ENCODE data around the gene BMAL1. TPM values are rescaled to one million over a fixed set of nuclear protein-coding genes. Genes with fewer than 3 reads are reported as not detected.

BMAL1 gene
- total RNA-seq, 1 experiment from 2014 or later: 10.9 TPM

DNA sequence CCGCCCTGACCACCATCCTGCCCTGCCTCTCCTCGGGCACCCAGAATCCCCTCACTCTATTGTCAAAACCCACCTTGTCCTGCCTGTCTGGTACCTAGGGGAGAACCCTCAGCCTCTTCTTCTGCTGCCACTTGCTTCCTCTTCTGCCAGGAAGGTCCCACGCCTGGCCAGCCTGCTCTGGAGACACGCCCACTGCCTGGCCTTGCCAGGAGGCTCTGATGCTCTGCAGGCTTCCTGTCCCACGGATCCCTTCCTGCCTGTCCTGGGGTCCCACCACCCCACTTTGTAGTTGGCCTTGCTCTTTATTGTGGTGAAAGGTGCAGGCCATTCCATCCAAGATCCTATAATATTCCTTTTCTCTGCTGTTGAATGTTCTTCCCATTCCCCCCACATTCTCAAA lies 63.4 kb downstream of the BMAL1 start:
- Histone ChIP-seq H3K9me2 (replicated peaks; ENCODE audit: low read length) (no peaks in the 10 kb centered on the region), H3K4me2 (ENCODE audit: low read length) (no peak overlapping the region), H3F3A (ENCODE audit: low read length, unreplicated experiment) (no peaks in the 10 kb centered on the region), H3K9ac (ENCODE audit: low read length) (no peak overlapping the region), H3K9me3 (ENCODE audit: low read length) (no peaks in the 10 kb centered on the region), H4K20me1 (ENCODE audit: low read length) (no peaks in the 10 kb centered on the region), H3K27me3 (ENCODE audit: low read length) (no peaks in the 10 kb centered on the region), H3K79me2 (ENCODE audit: low read length) (no peaks in the 10 kb centered on the region), H2AFZ (ENCODE audit: low read length) (no peak overlapping the region), H3K4me1 (ENCODE audit: insufficient read depth, low read length) (peaks cover 39% of the 10 kb centered on the region), H3K36me3 (ENCODE audit: low read depth, low read length) (no peaks in the 10 kb centered on the region), H3K27ac (ENCODE audit: low read length) (no peak overlapping the region), H3K4me3 (ENCODE audit: low read length) (no peak overlapping the region)
- DNase-seq (no peak), ATAC-seq (no peak)
- TF ChIP-seq EZH2 (IDR thresholded peaks at IDR 0.05; ENCODE audit: low read length, unreplicated experiment) (no peak), EZH2phosphoT487 (IDR thresholded peaks at IDR 0.05; ENCODE audit: borderline replicate concordance, low read length) (no peak), CTCF (conservative IDR thresholded peaks at IDR 0.05; ENCODE audit: low read depth, low read length) (no peak)
- CTCF ChIA-PET: no interaction called here
- intact Hi-C loops (cut with micrococcal nuclease): no loop called here
- no TSS peak for BruUV-seq (replicated peaks)
- POLR2A ChIA-PET (ENCODE audit: unreplicated experiment): no interaction called here

DNA sequence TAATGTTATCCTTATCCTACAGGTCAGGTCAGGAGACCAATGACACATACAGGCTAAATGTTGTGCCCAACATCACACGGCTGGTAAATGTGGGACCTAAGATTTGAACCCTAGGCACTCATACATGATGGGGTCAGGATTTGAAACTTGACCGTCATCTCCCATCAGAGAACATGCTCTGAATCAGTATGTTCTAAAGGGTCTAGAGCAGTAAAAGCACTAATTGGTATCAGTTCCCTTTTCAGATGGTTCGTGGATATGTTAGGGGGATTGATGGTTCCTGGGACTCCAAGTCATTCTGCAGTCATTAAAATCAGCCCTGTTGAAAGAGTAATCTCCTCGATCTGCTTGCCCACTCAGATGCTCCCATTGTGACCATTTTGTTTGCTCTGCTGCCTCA lies 65.5 kb downstream of the BMAL1 start:
- POLR2A ChIA-PET (ENCODE audit: unreplicated experiment): no interaction called here
- peaks cover 25% of the 10 kb centered on the region for H3K4me1 ChIP-seq (ENCODE audit: insufficient read depth, low read length)
- H3K4me3 ChIP-seq (ENCODE audit: low read length): no peak overlapping the region
- H3K9ac ChIP-seq (ENCODE audit: low read length): no peak overlapping the region
- intact Hi-C loops (cut with micrococcal nuclease): no loop called here
- DNase-seq (no peak), ATAC-seq (no peak)
- TF ChIP-seq EZH2phosphoT487 (IDR thresholded peaks at IDR 0.05; ENCODE audit: borderline replicate concordance, low read length) (no peak), EZH2 (IDR thresholded peaks at IDR 0.05; ENCODE audit: low read length, unreplicated experiment) (no peak), CTCF (conservative IDR thresholded peaks at IDR 0.05; ENCODE audit: low read depth, low read length) (no peak)
- no peaks in the 10 kb centered on the region for H3K27me3 ChIP-seq (ENCODE audit: low read length)
- H3K27ac ChIP-seq (ENCODE audit: low read length): no peak overlapping the region
- no peak overlapping the region for H3K4me2 ChIP-seq (ENCODE audit: low read length)
- H3K79me2 ChIP-seq (ENCODE audit: low read length): no peaks in the 10 kb centered on the region
- H3K9me2 ChIP-seq (replicated peaks; ENCODE audit: low read length): no peaks in the 10 kb centered on the region
- no peaks in the 10 kb centered on the region for H3K9me3 ChIP-seq (ENCODE audit: low read length)
- no peaks in the 10 kb centered on the region for H4K20me1 ChIP-seq (ENCODE audit: low read length)
- CTCF ChIA-PET: interaction anchor here (2.8 kb wide), 1 partner anchor 133 kb away, joined by 14 read pairs; no protein-coding TSS in a partner anchor
- H3K36me3 ChIP-seq (ENCODE audit: low read depth, low read length): no peaks in the 10 kb centered on the region
- H3F3A ChIP-seq (ENCODE audit: low read length, unreplicated experiment): no peaks in the 10 kb centered on the region
- H2AFZ ChIP-seq (ENCODE audit: low read length): no peak overlapping the region
- BruUV-seq (replicated peaks): no TSS peak

DNA sequence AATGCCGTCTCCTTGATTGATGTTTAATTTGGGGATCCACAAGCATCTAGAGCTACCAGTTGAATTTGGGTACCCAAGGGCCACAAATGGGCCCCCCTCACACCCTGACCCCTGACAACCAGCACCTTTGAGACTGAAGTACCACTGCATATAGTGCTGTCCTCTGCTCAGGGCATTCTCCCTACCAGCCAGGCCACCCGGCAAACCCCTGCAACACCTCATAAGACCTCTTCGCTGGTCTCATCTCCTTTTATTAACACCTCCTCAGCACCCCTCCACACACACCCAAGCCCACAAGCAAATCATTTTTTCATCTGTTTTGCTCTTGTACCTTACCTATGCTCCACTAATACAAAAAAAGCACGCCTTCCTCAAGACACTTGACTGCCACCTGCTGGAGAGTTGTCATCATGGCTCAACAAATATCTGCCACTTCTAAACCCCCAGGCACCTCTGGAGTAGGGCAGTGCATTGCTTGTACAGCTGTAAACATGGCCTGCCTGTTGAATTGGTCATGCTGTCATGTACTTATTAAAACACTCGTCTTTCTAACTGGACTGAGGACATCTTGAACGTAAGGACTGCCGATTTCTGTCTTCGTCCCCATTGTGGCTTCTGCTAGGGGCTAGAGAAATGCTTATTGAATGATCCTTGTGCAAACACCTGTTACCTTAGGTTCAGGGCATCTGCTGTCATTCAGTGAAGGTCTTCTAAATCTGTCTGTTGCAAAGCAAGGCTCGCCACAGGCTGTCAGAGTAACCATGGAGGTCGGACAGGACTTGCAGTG lies 66.5 kb downstream of the BMAL1 start:
- Histone ChIP-seq H3K36me3 (ENCODE audit: low read depth, low read length) (no peaks in the 10 kb centered on the region), H3K9me2 (replicated peaks; ENCODE audit: low read length) (no peaks in the 10 kb centered on the region), H3K9ac (ENCODE audit: low read length) (no peak overlapping the region), H3K4me3 (ENCODE audit: low read length) (no peak overlapping the region), H4K20me1 (ENCODE audit: low read length) (no peaks in the 10 kb centered on the region), H3K27ac (ENCODE audit: low read length) (no peak overlapping the region), H3K4me2 (ENCODE audit: low read length) (no peak overlapping the region), H3K79me2 (ENCODE audit: low read length) (no peaks in the 10 kb centered on the region), H3F3A (ENCODE audit: low read length, unreplicated experiment) (no peaks in the 10 kb centered on the region), H3K4me1 (ENCODE audit: insufficient read depth, low read length) (peaks cover 15% of the 10 kb centered on the region), H3K27me3 (ENCODE audit: low read length) (no peaks in the 10 kb centered on the region), H2AFZ (ENCODE audit: low read length) (no peak overlapping the region), H3K9me3 (ENCODE audit: low read length) (no peaks in the 10 kb centered on the region)
- DNase-seq (peak; percentile 88), ATAC-seq (peak; percentile 35)
- TF ChIP-seq CTCF (conservative IDR thresholded peaks at IDR 0.05; ENCODE audit: low read depth, low read length) (peak; percentile 89), EZH2 (IDR thresholded peaks at IDR 0.05; ENCODE audit: low read length, unreplicated experiment) (no peak)
- ChIA-PET CTCF (interaction anchor here (0.5 to 2.8 kb wide), 3 partner anchors 134 to 1406 kb away, joined by 3 to 14 read pairs (median 3); no protein-coding TSS in a partner anchor), POLR2A (ENCODE audit: unreplicated experiment) (no interaction called here)
- intact Hi-C loops (cut with micrococcal nuclease): loop anchor here (1.0 kb wide), 3 partner anchors 94 to 161 kb away; no protein-coding TSS in a partner anchor
- no TSS peak for BruUV-seq (replicated peaks)
